Endothelial cell of umbilical vein (primary cell): ENCODE results near the gene PDIA5. TPM values are rescaled to one million over a fixed set of nuclear protein-coding genes. Genes with fewer than 3 reads are reported as not detected.

Source experiments
- BruUV-seq: library from RNA; stranded (reverse); fragments of 400-500 nt; replicated peaks from 2 replicates; lab custom pipeline; 2021; lab: Mats Ljungman, UMichigan
- CTCF ChIA-PET: fragments of 300-600, 350-600 bp; sonication (Branson Sonifier 250); formaldehyde crosslinking; loops from one replicate; lab custom pipeline; 2021; ENCODE audit warnings: antibody characterized with exemption, inconsistent platforms; lab: Charles Lee
- POLR2A ChIA-PET: fragments of 300-600, 350-600 bp; sonication (Branson Sonifier 250); formaldehyde crosslinking; loops from one replicate; lab custom pipeline; 2021; ENCODE audit warnings: antibody characterized with exemption, inconsistent platforms; lab: Charles Lee
- DNase-seq: peaks from one replicate; pipeline ENCODE4 v3.0.0-alpha.2; 2011; ENCODE audit warnings: low read depth, low spot score
- FAIRE-seq: peaks from 2 replicates; lab custom pipeline; 2011; peaks lifted over from hg19 to GRCh38; lab: Jason Lieb, UNC
- H2AFZ ChIP-seq: 2 replicates; pipeline ENCODE4 v1.6.0; 2012; ENCODE audit warnings: low read depth, low read length, control low read depth, inconsistent platforms
- H3K27ac ChIP-seq: 2 replicates; pipeline ENCODE4 v1.5.1; 2011; ENCODE audit warnings: low read depth, mild to moderate bottlenecking, control low read depth, low read length, moderate library complexity; ENCODE audit not compliant: insufficient read depth
- H3K27me3 ChIP-seq, 2 experiments: 2 replicates each; pipeline versions ENCODE4 v1.6.0 to v1.6.1; 2011; ENCODE audit warnings: low read length in 2 of 2, mixed read lengths in 1 of 2; ENCODE audit not compliant: control insufficient read depth in 2 of 2, insufficient read depth in 2 of 2
- H3K36me3 ChIP-seq, 2 experiments: 2 replicates in 1 of 2; 3 replicates in 1 of 2; pipeline ENCODE4 v1.5.1; 2011; ENCODE audit warnings: low read length in 2 of 2, mild to moderate bottlenecking in 1 of 2, moderate library complexity in 1 of 2; ENCODE audit not compliant: control insufficient read depth in 2 of 2, insufficient read depth in 2 of 2; ENCODE audit errors: extremely low read depth in 1 of 2
- H3K4me1 ChIP-seq: 3 replicates; pipeline ENCODE4 v1.5.1; 2011; ENCODE audit warnings: mild to moderate bottlenecking, low read length; ENCODE audit not compliant: control insufficient read depth, insufficient read depth; ENCODE audit errors: extremely low read depth
- H3K4me2 ChIP-seq: 2 replicates; pipeline ENCODE4 v1.6.1; 2011; ENCODE audit warnings: low read length, control low read depth, mixed read lengths; ENCODE audit not compliant: insufficient read depth
- H3K4me3 ChIP-seq, 3 experiments: fragments of 200-600 bp in 1 of 3; sonication (generic), shearing (Covaris generic) in 1 of 3; replicated peaks in 1 of 3; 2 replicates each; pipeline ENCODE4 v1.5.1; 2011 to 2016; ENCODE audit warnings: control low read depth in 3 of 3, low read length in 3 of 3, mild to moderate bottlenecking in 2 of 3, inconsistent platforms in 1 of 3, low read depth in 1 of 3, moderate library complexity in 1 of 3; ENCODE audit not compliant: insufficient read depth in 1 of 3
- H3K79me2 ChIP-seq: 2 replicates; pipeline ENCODE4 v1.6.0; 2012; ENCODE audit warnings: low read length, inconsistent platforms; ENCODE audit not compliant: control insufficient read depth, insufficient read depth
- H3K9ac ChIP-seq: replicated peaks from 2 replicates; pipeline ENCODE3; 2011; ENCODE audit warnings: low read length, control low read depth; ENCODE audit not compliant: insufficient read depth; ENCODE audit errors: extremely low read depth
- H3K9me1 ChIP-seq: replicated peaks from 3 replicates; pipeline ENCODE4 v1.6.0; 2011; ENCODE audit warnings: mild to moderate bottlenecking, low read length; ENCODE audit not compliant: control insufficient read depth, insufficient read depth; ENCODE audit errors: extremely low read depth
- H3K9me3 ChIP-seq: replicated peaks from 2 replicates; pipeline ENCODE4 v1.5.1; 2012; ENCODE audit warnings: low read length, inconsistent platforms; ENCODE audit not compliant: control insufficient read depth, insufficient read depth
- H4K20me1 ChIP-seq: replicated peaks from 2 replicates; pipeline ENCODE3; 2011; ENCODE audit warnings: mild to moderate bottlenecking, low read length; ENCODE audit not compliant: control insufficient read depth, insufficient read depth; ENCODE audit errors: extremely low read depth
- CTCF ChIP-seq, 2 donors: IDR thresholded peaks; 1 replicate in 1 of 2; 2 replicates in 1 of 2; pipeline ENCODE4 v1.5.1; 2011; ENCODE audit warnings: low read length in 2 of 2, mild to moderate bottlenecking in 2 of 2, moderate library complexity in 2 of 2, control low read depth in 1 of 2, inconsistent platforms in 1 of 2, low read depth in 1 of 2; ENCODE audit not compliant: insufficient read depth in 1 of 2; ENCODE audit errors: extremely low read depth in 1 of 2
- FOS ChIP-seq: IDR thresholded peaks from 2 replicates; pipeline ENCODE4 v1.6.1; 2011; ENCODE audit warnings: mild to moderate bottlenecking, low read length, moderate library complexity, borderline replicate concordance; ENCODE audit not compliant: insufficient read depth
- GATA2 ChIP-seq: IDR thresholded peaks from 2 replicates; pipeline ENCODE4 v1.7.0; 2011; ENCODE audit warnings: low read depth, mild to moderate bottlenecking, moderate library complexity, mixed read lengths, low read length; ENCODE audit not compliant: insufficient read length, insufficient read depth
- JUN ChIP-seq: IDR thresholded peaks from 2 replicates; pipeline ENCODE4 v1.6.1; 2011; ENCODE audit warnings: borderline replicate concordance, low read depth; ENCODE audit not compliant: insufficient read length, insufficient read depth
- MAX ChIP-seq: IDR thresholded peaks from 2 replicates; pipeline ENCODE4 v1.6.1; 2011; ENCODE audit not compliant: insufficient read depth, insufficient read length
- POLR2A ChIP-seq: IDR thresholded peaks from 2 replicates; pipeline ENCODE4 v1.6.1; 2012; ENCODE audit warnings: low read depth, mild to moderate bottlenecking, control low read depth, low read length
- POLR2AphosphoS5 ChIP-seq: IDR thresholded peaks from 2 replicates; pipeline ENCODE4 v1.6.1; 2012; ENCODE audit warnings: low read depth, mild to moderate bottlenecking, control low read depth, low read length, moderate library complexity; ENCODE audit not compliant: insufficient read depth
- dilution Hi-C: fragments of 300-500 bp; cut with MboI; formaldehyde crosslinking; loops from one replicate; pipeline ENCODE4 v1.15.0; 2019; ENCODE audit warnings: low sequenced_read_pairs; ENCODE audit not compliant: extremely low pct_ligation_motif_present
- intact Hi-C: fragments of 100-400 bp; cut with micrococcal nuclease; formaldehyde crosslinking; loops from one replicate; pipeline ENCODE4 v1.10.0; 2022
- polyA plus RNA-seq, 4 experiments: library from polyadenylated mRNA; depleted of rRNA in 3 of 4; stranded (reverse) in 3 of 4; unstranded in 1 of 4; fragments of >200 nt; gene quantifications; 2 replicates each; pipeline versions ENCODE4 v1.2.1 to v1.2.3, GENCODE V29; 2011 to 2012; ENCODE audit warnings: missing spikeins in 1 of 4
- total RNA-seq: library from RNA; stranded (reverse); gene quantifications from 2 replicates; pipeline ENCODE4 v1.2.3, GENCODE V29; 2021

The PDIA5 gene
- total and polyA plus RNA-seq, 2 donors (not counting 3 experiments of a cell fraction or from before 2014, with no cell fraction given), result 55.7 to 85.6 TPM

- Histone ChIP-seq H3K27ac (no peak overlapping the region), H3K79me2 (no peaks in the 10 kb centered on the region), H3K4me3 (no peak overlapping the region), H3K36me3 (peaks cover 10 to 31% of the 10 kb centered on the region in 2 experiments), H3K4me1 (no peaks in the 10 kb centered on the region), H3K9me3 (no peaks in the 10 kb centered on the region), H3K27me3 (no peaks in the 10 kb centered on the region), H4K20me1 (no peaks in the 10 kb centered on the region), H3K9me1 (no peaks in the 10 kb centered on the region), H2AFZ (no peak overlapping the region), H3K9ac (no peak overlapping the region), H3K4me2 (no peak overlapping the region)
- ChIA-PET CTCF (no interaction called here), POLR2A (no interaction called here)
- intact Hi-C loops, result no loop called here
- FAIRE-seq, result no peak
- no peak for DNase-seq
- dilution Hi-C loops, result no loop called here
- TF ChIP-seq FOS (no peak), CTCF (IDR thresholded peaks at IDR 0.05; ENCODE audit: extremely low read depth in 1 of 2, insufficient read depth in 1 of 2, low read depth in 1 of 2, low read length in 2 of 2) (no peak), POLR2A (no peak), MAX (no peak), POLR2AphosphoS5 (no peak), GATA2 (no peak), JUN (no peak)
- BruUV-seq, result no TSS peak
Measured at GRCh38 chr3:123140550-123140949, 73.7 kb downstream of the PDIA5 start.
